Measurements from ENCODE around the gene KMO. TPM values are rescaled to one million over a fixed set of nuclear protein-coding genes. Genes with fewer than 3 reads are reported as not detected.

The KMO gene
- total and polyA plus RNA-seq, 2 donors (not counting 3 experiments of a cell fraction or from before 2014, with no cell fraction given) = not detected

- DNase-seq (ENCODE audit: low read depth, low spot score) (no peak), FAIRE-seq (no peak)
- no peak overlapping the region for H3K4me3 ChIP-seq (replicated peaks in 1 of 3; ENCODE audit: insufficient read depth in 1 of 3, low read depth in 1 of 3, low read length in 3 of 3)
- H3K9ac ChIP-seq (replicated peaks; ENCODE audit: extremely low read depth, insufficient read depth, low read length) = no peak overlapping the region
- no peaks in the 10 kb centered on the region for H3K79me2 ChIP-seq (ENCODE audit: control insufficient read depth, insufficient read depth, low read length)
- TF ChIP-seq JUN (IDR thresholded peaks at IDR 0.05; ENCODE audit: borderline replicate concordance, insufficient read depth, insufficient read length, low read depth) = no peak
- no peak for TF ChIP-seq POLR2A (IDR thresholded peaks at IDR 0.05; ENCODE audit: low read depth, low read length)
- TF ChIP-seq FOS (IDR thresholded peaks at IDR 0.05; ENCODE audit: borderline replicate concordance, insufficient read depth, low read length) = no peak
- no peak for TF ChIP-seq MYC (IDR thresholded peaks at IDR 0.05; ENCODE audit: low read depth, low read length)
- TF ChIP-seq GATA2 (IDR thresholded peaks at IDR 0.05; ENCODE audit: insufficient read depth, insufficient read length, low read depth, low read length) = no peak
- TF ChIP-seq POLR2AphosphoS5 (IDR thresholded peaks at IDR 0.05; ENCODE audit: insufficient read depth, low read depth, low read length) = no peak
- TF ChIP-seq EZH2 (IDR thresholded peaks at IDR 0.05; ENCODE audit: borderline replicate concordance, low read depth, low read length, severe bottlenecking) = no peak
- no peak overlapping the region for H2AFZ ChIP-seq (ENCODE audit: low read depth, low read length)
- no peaks in the 10 kb centered on the region for H3K9me1 ChIP-seq (replicated peaks; ENCODE audit: control insufficient read depth, extremely low read depth, insufficient read depth, low read length)
- intact Hi-C loops (cut with micrococcal nuclease) = no loop called here
- no peak overlapping the region for H3K27ac ChIP-seq (ENCODE audit: insufficient read depth, low read depth, low read length)
- H3K36me3 ChIP-seq (ENCODE audit: control insufficient read depth in 2 of 2, extremely low read depth in 1 of 2, insufficient read depth in 2 of 2, low read length in 2 of 2) = no peaks in the 10 kb centered on the region
- H3K9me3 ChIP-seq (replicated peaks; ENCODE audit: control insufficient read depth, insufficient read depth, low read length) = no peaks in the 10 kb centered on the region
- CTCF ChIA-PET = interaction anchor here (1.2 kb wide), 1 partner anchor 33 kb away, joined by 3 read pairs; the partner anchor contains the start of genes CHML and OPN3
- dilution Hi-C loops (cut with MboI; ENCODE audit: extremely low pct_ligation_motif_present, low sequenced_read_pairs) = no loop called here
- BruUV-seq (replicated peaks) = no TSS peak
- H3K4me1 ChIP-seq (ENCODE audit: control insufficient read depth, extremely low read depth, insufficient read depth, low read length) = peaks cover 36% of the 10 kb centered on the region
- no peaks in the 10 kb centered on the region for H4K20me1 ChIP-seq (replicated peaks; ENCODE audit: control insufficient read depth, extremely low read depth, insufficient read depth, low read length)
- no peaks in the 10 kb centered on the region for H3K27me3 ChIP-seq (ENCODE audit: control insufficient read depth in 2 of 2, insufficient read depth in 2 of 2, low read length in 2 of 2)
- no peak overlapping the region for H3K4me2 ChIP-seq (ENCODE audit: insufficient read depth, low read length)
- POLR2A ChIA-PET = no interaction called here
Observed at GRCh38 chr1:241607497-241607896, 75.3 kb downstream of the KMO start.

DNA sequence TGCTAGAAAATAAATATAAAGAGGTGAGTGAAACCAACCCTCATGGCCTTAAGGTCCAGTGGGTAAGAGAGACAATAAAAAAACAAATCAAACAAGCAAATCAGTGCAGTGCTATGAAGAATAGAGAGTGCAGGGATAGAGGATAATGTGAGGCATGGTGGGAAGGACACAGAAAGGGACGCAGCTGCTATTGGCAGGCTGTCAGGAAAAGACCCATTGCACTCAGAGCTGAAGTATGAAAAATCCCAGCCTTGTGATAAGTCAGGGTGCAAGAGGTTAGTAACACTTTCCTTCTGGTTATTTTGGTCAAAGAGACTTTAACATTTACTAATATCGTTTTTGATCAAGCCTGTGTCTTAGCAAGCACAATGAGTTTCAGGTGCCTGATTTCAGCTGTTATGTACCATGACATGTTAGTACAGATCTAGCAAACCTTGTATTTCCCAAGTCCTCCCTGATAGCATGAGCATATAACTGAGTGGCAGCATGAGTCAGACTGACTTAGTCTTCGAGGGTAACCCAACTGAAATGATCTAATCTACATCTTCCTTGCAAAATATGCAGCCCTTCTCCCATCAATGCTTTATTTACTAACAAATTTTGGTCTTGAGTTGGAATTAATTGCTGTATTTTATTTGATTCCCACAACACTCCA lies 76.3 kb downstream of the KMO start:
- Histone ChIP-seq H3K9me3 (replicated peaks; ENCODE audit: control insufficient read depth, insufficient read depth, low read length) (no peaks in the 10 kb centered on the region), H3K9me1 (replicated peaks; ENCODE audit: control insufficient read depth, extremely low read depth, insufficient read depth, low read length) (no peaks in the 10 kb centered on the region), H3K9ac (replicated peaks; ENCODE audit: extremely low read depth, insufficient read depth, low read length) (no peak overlapping the region), H4K20me1 (replicated peaks; ENCODE audit: control insufficient read depth, extremely low read depth, insufficient read depth, low read length) (no peaks in the 10 kb centered on the region), H2AFZ (ENCODE audit: low read depth, low read length) (no peak overlapping the region), H3K36me3 (ENCODE audit: control insufficient read depth in 2 of 2, extremely low read depth in 1 of 2, insufficient read depth in 2 of 2, low read length in 2 of 2) (no peaks in the 10 kb centered on the region), H3K4me1 (ENCODE audit: control insufficient read depth, extremely low read depth, insufficient read depth, low read length) (peaks cover 44% of the 10 kb centered on the region), H3K79me2 (ENCODE audit: control insufficient read depth, insufficient read depth, low read length) (no peaks in the 10 kb centered on the region), H3K27me3 (ENCODE audit: control insufficient read depth in 2 of 2, insufficient read depth in 2 of 2, low read length in 2 of 2) (no peaks in the 10 kb centered on the region), H3K27ac (ENCODE audit: insufficient read depth, low read depth, low read length) (no peak overlapping the region), H3K4me3 (replicated peaks in 1 of 3; ENCODE audit: insufficient read depth in 1 of 3, low read depth in 1 of 3, low read length in 3 of 3) (no peak overlapping the region), H3K4me2 (ENCODE audit: insufficient read depth, low read length) (no peak overlapping the region)
- intact Hi-C loops (cut with micrococcal nuclease) = no loop called here
- FAIRE-seq (no peak), DNase-seq (ENCODE audit: low read depth, low spot score) (peak; percentile 72)
- dilution Hi-C loops (cut with MboI; ENCODE audit: extremely low pct_ligation_motif_present, low sequenced_read_pairs) = no loop called here
- ChIA-PET POLR2A (no interaction called here), CTCF (interaction anchor here (1.1 to 3.4 kb wide), 3 partner anchors 18 to 390 kb away, joined by 3 to 26 read pairs (median 4); partner anchors contain the start of gene MAP1LC3C)
- TF ChIP-seq, protein P1, sequence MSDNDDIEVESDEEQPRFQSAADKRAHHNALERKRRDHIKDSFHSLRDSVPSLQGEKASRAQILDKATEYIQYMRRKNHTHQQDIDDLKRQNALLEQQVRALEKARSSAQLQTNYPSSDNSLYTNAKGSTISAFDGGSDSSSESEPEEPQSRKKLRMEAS (IDR thresholded peaks at IDR 0.05; ENCODE audit: insufficient read depth, insufficient read length) = no peak
- peak; percentile 59 for TF ChIP-seq FOS (IDR thresholded peaks at IDR 0.05; ENCODE audit: borderline replicate concordance, insufficient read depth, low read length)
- no TSS peak for BruUV-seq (replicated peaks)

Measured in endothelial cell of umbilical vein (primary cell).